Stimulated activated CD4-positive, alpha-beta T cell treated with anti-CD3 and anti-CD28 coated beads, Interleukin-2, amount 100 ng/mL, for 48 hours (primary cell): ENCODE results near the gene SEC24A.
A peak's percentile ranks its signal among the peaks of the same experiment; 100 is the strongest.
"Not testable (repeated sequence)": the region's sequence is repeated elsewhere in the genome, so short reads cannot be mapped to it uniquely, and the experiment has no call there.

Experiments used
- DNase-seq, 2 donors: peaks; one replicate each; pipeline ENCODE4 v3.0.0-alpha.2; 2020

Gene SEC24A

GRCh38 chr5:134648425-134649162, at the start of gene SEC24A:
Gene SEC24A, plus strand, starts transcription at chr5:134648785. Its CDS starts 292 bp downstream, at chr5:134649077.
- DNase-seq: peak; percentile 80 to 87

GRCh38 chr5:134599820-134600219, 48.8 kb upstream of the SEC24A start:
- not testable (repeated sequence) for DNase-seq

- no peak for DNase-seq
These were observed 48.0 kb upstream of the SEC24A start for GRCh38 chr5:134600600-134600999.

- no peak for DNase-seq
These were observed 45.5 kb upstream of the SEC24A start for GRCh38 chr5:134603059-134603458.

DNA sequence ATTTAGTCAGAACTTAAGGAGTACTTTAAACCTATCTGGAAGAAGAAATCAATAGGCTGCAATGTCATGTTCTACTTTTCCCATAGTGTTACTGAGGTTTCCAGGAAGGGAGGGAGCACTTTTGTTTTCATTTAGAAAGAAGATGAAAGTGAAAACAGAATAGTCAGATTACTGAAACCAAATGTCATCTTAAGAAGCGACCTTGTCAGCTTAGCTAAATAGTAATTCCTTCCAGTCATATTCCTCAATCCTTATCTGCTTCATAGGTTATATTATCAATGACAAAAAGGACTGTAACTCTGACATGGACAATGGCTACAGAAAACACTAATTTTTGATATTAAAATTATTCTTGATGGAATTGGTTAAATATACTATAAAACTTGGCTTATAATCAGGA, 43.7 kb upstream of the SEC24A start:
- no peak for DNase-seq

DNA sequence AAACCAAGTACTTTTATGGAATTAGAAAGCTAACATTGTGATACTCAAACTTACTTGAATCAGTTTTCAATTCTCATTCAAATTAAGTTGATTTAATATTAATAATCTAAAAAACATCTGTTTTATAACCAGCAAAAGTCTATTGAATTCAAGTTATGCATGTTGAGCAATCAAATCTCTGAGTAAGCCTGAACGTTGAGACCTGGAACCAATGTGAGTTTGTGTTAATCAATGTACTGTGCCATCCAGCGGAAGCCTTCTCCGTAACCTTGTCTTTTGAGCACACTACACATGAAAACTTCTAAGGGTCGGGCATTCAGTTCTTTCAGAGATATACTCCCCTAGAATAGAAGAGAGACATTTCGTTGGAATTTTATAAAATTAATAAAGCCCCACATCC, 41.9 kb upstream of the SEC24A start:
- DNase-seq: no peak

DNA sequence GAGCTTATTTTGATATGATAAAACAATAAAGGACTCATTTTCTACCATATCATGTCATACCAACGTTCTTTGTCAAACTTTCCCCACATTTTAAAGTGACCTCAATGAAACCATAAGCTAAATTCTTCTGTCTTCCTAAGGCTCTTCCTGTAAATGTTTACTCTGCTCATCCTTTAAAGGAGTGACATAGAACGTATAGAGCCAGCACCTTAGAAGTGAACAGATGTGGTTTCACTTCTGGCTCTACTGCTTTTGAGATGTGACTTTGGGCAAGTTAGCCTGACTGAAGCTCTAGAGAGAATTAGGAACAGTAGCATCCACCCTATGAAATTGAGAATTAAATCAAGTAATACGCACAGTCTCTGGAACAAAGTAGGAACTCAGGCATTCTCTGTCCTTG, 40.0 kb upstream of the SEC24A start:
- no peak for DNase-seq

- no peak for DNase-seq
These were observed 39.2 kb upstream of the SEC24A start for GRCh38 chr5:134609232-134609851.

GRCh38 chr5:134610725-134611124, 37.9 kb upstream of the SEC24A start:
- no peak for DNase-seq

- DNase-seq: no peak
These were observed 37.1 kb upstream of the SEC24A start for GRCh38 chr5:134611515-134611914.

GRCh38 chr5:134614450-134615085, 34.0 kb upstream of the SEC24A start:
- DNase-seq: no peak

DNA sequence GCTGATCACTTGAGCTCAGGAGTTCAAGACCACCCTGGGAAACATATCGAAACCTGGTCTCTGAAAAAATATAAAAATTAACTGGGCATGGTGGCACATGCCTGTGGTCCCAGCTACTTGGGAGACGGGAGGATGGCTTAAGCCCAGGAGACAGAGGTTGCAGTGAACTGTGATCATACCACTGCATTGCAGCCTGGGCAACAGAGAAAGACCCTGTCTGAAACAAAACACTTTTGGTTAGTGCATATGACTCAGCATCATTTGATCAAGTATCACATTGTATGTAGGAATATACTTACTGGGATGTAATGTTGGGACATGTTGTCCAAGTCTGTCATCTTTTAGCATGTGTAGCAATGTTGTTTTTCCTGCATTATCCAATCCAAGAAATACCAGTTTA, 28.0 kb upstream of the SEC24A start:
- DNase-seq: no peak

GRCh38 chr5:134625559-134625958, 23.0 kb upstream of the SEC24A start:
- no peak for DNase-seq

DNA sequence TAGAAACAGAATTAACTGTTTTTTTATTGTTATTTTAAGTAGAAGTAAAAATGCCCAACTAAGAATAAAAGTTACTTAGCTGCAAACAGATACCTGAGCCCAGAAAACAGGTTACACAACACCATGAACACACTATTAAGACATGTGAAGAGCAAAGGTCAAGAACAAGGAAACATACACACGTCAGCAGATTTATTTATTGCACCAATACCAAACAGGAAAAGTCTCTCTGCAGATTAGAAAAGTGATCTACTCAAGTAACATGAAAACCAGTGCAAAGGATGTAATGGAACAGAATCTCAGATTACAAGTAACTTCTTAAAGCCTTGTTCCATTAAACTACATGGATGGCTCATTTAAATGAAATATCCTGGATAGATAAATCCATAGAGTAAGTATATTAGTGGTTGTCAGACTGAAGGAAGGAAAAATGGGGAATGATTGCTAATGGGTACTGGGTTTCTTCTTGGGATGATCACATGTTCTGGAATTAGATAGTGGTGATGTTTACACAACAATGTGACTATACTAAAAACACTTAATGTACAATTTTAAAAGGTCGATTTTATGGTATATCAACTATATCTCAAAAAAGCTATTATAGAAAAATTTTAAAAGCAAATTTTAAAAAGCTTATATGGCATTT, 22.1 kb upstream of the SEC24A start:
- DNase-seq: no peak

DNA sequence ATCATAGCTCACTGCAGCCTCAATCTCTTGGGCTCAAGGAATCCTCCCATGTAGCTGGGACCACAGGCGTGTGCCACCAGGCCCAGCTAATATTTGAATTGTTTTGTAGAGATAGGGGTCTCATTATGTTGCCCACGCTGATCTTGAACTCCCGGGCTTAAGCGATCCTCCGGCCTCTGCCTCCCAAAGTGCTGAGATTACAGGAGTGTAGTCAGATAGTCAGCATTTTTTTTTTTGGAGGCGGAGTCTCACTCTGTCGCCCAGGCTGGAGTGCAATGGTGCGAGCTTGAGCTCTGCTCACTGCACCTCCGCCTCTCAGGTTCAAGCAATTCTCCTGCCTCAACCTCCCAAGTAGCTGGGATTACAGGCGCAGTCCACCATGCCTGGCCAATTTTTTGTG, 14.4 kb upstream of the SEC24A start:
- no peak for DNase-seq

GRCh38 chr5:134635366-134635765, 13.2 kb upstream of the SEC24A start:
- not testable (repeated sequence) for DNase-seq

GRCh38 chr5:134637116-134637721, 11.4 kb upstream of the SEC24A start:
- no peak for DNase-seq

GRCh38 chr5:134638760-134639201, 9.8 kb upstream of the SEC24A start:
- DNase-seq: no peak

- no peak for DNase-seq
These were observed 5.6 kb upstream of the SEC24A start for GRCh38 chr5:134642931-134643530.

DNA sequence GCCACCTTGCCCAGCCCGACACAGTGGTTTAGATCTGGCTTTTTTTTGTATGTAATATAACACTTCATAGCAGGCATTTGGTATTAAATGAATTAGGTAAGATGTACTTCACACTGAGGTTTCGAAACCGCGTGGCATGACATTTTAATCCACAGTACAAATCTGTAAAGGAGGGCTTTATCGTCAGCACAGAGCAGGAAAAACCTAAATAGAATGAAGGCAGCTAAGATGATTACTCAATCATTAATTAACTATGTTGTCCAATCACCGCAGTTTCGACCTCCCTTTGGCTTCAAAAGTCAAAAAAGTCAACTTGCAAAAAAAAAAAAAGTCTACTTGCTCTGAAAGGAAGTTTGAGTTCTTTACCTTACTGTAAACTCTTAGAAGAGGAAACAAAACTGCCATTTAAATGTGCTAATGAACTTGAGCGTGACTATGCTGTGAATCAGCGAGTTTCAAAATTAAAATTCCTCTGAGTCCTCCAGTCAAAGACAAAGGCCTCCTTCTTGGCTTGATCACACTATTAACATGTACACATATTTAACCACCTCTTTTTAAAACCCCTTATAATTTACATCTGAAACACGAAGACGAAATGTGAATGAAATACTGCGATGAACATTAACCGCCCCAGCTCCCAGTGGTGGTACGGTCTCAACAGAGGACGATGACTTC, 698 bp upstream of the SEC24A start:
- peak; percentile 26 to 27 for DNase-seq

GRCh38 chr5:134649163-134649835, 714 bp downstream of the SEC24A start:
- DNase-seq: no peak
